Measurements from ENCODE around the gene ARMC2. TPM values are rescaled to one million over a fixed set of nuclear protein-coding genes. Genes with fewer than 3 reads are reported as not detected.

The ARMC2 gene
- total RNA-seq, 2 experiments from 2014 or later = 2.7 to 4.6 TPM

GRCh38 chr6:108993876-108994275 lies 145.7 kb downstream of the ARMC2 start:
- no peak for DNase-seq
- POLR2A ChIA-PET = no interaction called here
- Mint-ChIP-seq H3K27ac (no peak overlapping the region), H3K4me1 (ENCODE audit: low read depth) (no peaks in the 10 kb centered on the region), H3K27me3 (no peaks in the 10 kb centered on the region), H3K4me3 (no peak overlapping the region), H3K36me3 (ENCODE audit: low read depth) (peaks cover 27% of the 10 kb centered on the region), H3K9me3 (no peaks in the 10 kb centered on the region)
- no peak for TF ChIP-seq CTCF (IDR thresholded peaks at IDR 0.05)
- CTCF ChIA-PET = no interaction called here
- no peak for ATAC-seq
- intact Hi-C loops (cut with micrococcal nuclease) = no loop called here

GRCh38 chr6:108995296-108995695 lies 147.1 kb downstream of the ARMC2 start:
- POLR2A ChIA-PET = interaction anchor here (1.1 kb wide), 1 partner anchor 13 kb away, joined by 3 read pairs; no protein-coding TSS in a partner anchor
- intact Hi-C loops (cut with micrococcal nuclease) = no loop called here
- CTCF ChIA-PET = interaction anchor here (1.3 kb wide), 1 partner anchor 15 kb away, joined by 3 read pairs; no protein-coding TSS in a partner anchor

GRCh38 chr6:108996208-108996607 lies 148.0 kb downstream of the ARMC2 start:
- TF ChIP-seq CTCF (IDR thresholded peaks at IDR 0.05) = no peak
- DNase-seq (no peak), ATAC-seq (no peak)
- ChIA-PET POLR2A (no interaction called here), CTCF (no interaction called here)
- Mint-ChIP-seq H3K4me1 (ENCODE audit: low read depth) (no peaks in the 10 kb centered on the region), H3K9me3 (no peaks in the 10 kb centered on the region), H3K27ac (no peak overlapping the region), H3K4me3 (no peak overlapping the region), H3K36me3 (ENCODE audit: low read depth) (peaks cover 21% of the 10 kb centered on the region), H3K27me3 (no peaks in the 10 kb centered on the region)
- intact Hi-C loops (cut with micrococcal nuclease) = no loop called here

More at GRCh38 chr6:108995296-108995695, 147.1 kb downstream of the ARMC2 start:
- Mint-ChIP-seq H3K4me3 (no peak overlapping the region), H3K4me1 (ENCODE audit: low read depth) (no peaks in the 10 kb centered on the region), H3K27me3 (no peaks in the 10 kb centered on the region), H3K36me3 (ENCODE audit: low read depth) (peaks cover 27% of the 10 kb centered on the region), H3K27ac (no peak overlapping the region), H3K9me3 (no peaks in the 10 kb centered on the region)
- TF ChIP-seq CTCF (IDR thresholded peaks at IDR 0.05) = no peak
- DNase-seq (no peak), ATAC-seq (no peak)

GRCh38 chr6:108998485-108998884 lies 150.3 kb downstream of the ARMC2 start:
- peaks cover 13% of the 10 kb centered on the region for H3K36me3 Mint-ChIP-seq (ENCODE audit: low read depth)
- H3K4me1 Mint-ChIP-seq (ENCODE audit: low read depth) = peaks cover 14% of the 10 kb centered on the region
- no peak for DNase-seq
- no peak for ATAC-seq
- CTCF ChIA-PET = no interaction called here
- no peak for TF ChIP-seq CTCF (IDR thresholded peaks at IDR 0.05)
- no peaks in the 10 kb centered on the region for H3K9me3 Mint-ChIP-seq
- intact Hi-C loops (cut with micrococcal nuclease) = no loop called here
- H3K27ac Mint-ChIP-seq = no peak overlapping the region
- POLR2A ChIA-PET = no interaction called here
- no peaks in the 10 kb centered on the region for H3K27me3 Mint-ChIP-seq
- no peak overlapping the region for H3K4me3 Mint-ChIP-seq

GRCh38 chr6:108999428-108999827 lies 151.2 kb downstream of the ARMC2 start:
- H3K27me3 Mint-ChIP-seq = no peaks in the 10 kb centered on the region
- peaks cover 19% of the 10 kb centered on the region for H3K4me1 Mint-ChIP-seq (ENCODE audit: low read depth)
- H3K36me3 Mint-ChIP-seq (ENCODE audit: low read depth) = peaks cover 11% of the 10 kb centered on the region
- POLR2A ChIA-PET = no interaction called here
- no peak overlapping the region for H3K4me3 Mint-ChIP-seq
- ATAC-seq (no peak), DNase-seq (no peak)
- intact Hi-C loops (cut with micrococcal nuclease) = no loop called here
- CTCF ChIA-PET = no interaction called here
- no peak overlapping the region for H3K27ac Mint-ChIP-seq
- no peak for TF ChIP-seq CTCF (IDR thresholded peaks at IDR 0.05)
- H3K9me3 Mint-ChIP-seq = no peaks in the 10 kb centered on the region
